Jurkat, Clone E6-1 (cell line): ENCODE data around the gene HAGHL.

Experiments
- DNase-seq: peaks from one replicate; pipeline ENCODE4 v3.0.0-alpha.2; 2011; ENCODE audit warnings: low read depth, low spot score
- H3K4me3 ChIP-seq: 2 replicates; pipeline ENCODE4 v1.5.1; 2011; ENCODE audit warnings: mild to moderate bottlenecking, low read length, control low read depth, moderate library complexity

The HAGHL gene

GRCh38 chr16:728890-729744 lies 2.2 kb downstream of the HAGHL start:
- no peak overlapping the region for H3K4me3 ChIP-seq
- no peak for DNase-seq

DNA sequence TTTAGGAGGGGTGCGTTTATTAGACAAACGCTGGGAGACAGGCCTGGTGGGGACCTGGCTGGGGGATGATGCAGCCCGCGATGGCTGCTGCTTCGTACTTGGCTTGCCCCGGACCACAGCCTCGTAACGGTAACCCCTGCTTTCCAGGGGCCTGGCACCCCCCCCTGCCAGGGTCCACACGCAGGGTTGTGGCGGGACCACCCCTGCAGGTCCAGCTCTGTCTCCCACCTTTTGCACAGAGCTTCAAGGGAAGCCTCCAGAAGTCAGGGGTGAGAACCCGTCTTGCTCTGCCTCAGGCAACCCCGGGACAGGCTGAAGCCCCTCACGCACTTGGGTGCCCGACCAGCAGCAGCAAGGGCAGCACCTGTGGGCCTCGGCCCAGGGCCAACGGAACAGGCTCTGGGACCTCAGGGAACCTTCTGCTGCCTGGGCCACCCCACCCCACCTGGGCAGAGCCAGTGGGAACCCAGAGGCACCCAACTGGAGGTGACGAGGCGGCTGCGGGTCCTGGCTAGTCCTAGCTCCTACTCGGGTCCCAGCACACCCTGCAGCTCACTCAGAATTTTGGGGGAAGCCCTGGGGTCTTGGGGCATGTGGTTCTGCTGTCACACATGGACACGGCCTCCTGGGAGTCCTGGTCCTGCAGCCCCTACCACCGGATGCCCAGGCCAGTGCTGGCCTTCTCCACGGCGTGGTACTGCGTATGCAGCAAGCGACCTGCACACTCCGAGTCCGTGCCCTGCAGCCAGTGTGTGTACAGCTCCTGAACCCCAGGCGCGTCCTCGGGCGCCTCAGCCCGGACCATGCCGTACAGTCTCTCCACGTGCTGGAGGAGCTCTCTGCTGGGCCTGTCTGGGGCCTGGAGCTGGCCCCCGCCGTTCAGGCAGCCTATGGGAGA lies 3.1 kb downstream of the HAGHL start:
- no peak for DNase-seq
- H3K4me3 ChIP-seq: no peak overlapping the region

GRCh38 chr16:730666-731509 lies 4.0 kb downstream of the HAGHL start:
- DNase-seq: no peak

GRCh38 chr16:732332-732731 lies 5.4 kb downstream of the HAGHL start:
- no peak for DNase-seq
- H3K4me3 ChIP-seq: no peak overlapping the region

More at GRCh38 chr16:730666-731509, 4.0 kb downstream of the HAGHL start:
- H3K4me3 ChIP-seq: no peak overlapping the region

DNA sequence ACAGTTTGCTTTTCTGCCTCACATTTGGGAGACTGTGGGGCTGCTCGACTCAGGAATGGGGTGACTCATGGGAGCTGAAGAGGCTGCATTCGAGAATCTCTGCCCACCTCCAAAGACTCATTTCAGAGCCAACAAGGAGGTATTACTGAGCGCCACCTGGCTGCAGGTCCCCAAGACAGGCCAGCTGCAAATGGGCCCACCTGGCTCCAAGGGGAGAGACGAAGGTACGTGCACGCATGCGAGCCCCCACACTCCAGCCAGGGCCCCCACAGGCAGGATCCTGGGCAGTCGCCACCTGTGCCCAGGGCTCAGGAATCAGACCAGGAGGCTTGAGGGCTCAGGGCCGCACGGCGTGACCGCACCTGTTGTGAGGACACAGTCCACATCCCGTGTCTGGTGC lies 6.0 kb downstream of the HAGHL start:
- DNase-seq: no peak
- no peak overlapping the region for H3K4me3 ChIP-seq

- no peak for DNase-seq
- no peak overlapping the region for H3K4me3 ChIP-seq
These were observed 6.7 kb downstream of the HAGHL start for GRCh38 chr16:733382-734207.

DNA sequence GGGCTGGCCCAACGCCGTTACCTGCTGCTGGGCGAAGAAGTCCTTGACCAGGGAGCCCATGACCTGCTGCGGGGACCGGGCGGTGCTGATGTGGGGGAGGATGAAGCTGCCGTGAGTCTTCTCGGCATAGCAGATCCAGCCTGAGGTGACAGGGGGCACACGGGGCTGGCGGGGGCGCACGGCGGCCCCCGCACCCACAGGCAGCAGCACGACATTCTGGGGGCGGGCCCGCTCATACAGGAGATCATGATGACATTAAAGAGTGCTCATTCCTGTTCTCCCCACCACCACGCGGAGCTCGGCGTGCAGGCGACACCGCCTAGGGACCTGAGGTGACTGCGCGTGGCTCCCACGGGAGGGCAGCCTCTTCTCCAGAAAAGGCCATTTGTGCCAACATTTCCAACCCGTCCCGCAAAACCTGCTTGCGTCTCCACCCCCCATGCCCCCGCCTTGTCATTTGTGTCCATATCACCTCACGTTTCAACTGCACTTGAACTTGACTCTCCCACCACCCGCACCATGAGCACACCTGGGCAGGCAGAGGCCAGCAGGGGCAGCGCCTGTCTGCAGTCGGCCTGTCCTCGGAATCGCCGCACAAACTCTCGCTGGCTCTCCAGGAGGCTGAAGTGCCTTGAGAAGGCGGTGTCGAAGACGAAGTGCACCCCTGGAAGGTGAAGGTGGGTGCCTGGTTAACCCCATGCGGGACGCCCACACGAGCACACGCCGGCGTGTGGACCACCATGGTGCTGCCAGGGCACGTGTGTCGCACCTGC lies 7.5 kb downstream of the HAGHL start:
- DNase-seq: no peak
- H3K4me3 ChIP-seq: no peak overlapping the region

GRCh38 chr16:734981-735881 lies 8.3 kb downstream of the HAGHL start:
- DNase-seq: no peak
- H3K4me3 ChIP-seq: no peak overlapping the region

- DNase-seq: no peak
These were observed 9.1 kb downstream of the HAGHL start for GRCh38 chr16:735982-736453.

DNA sequence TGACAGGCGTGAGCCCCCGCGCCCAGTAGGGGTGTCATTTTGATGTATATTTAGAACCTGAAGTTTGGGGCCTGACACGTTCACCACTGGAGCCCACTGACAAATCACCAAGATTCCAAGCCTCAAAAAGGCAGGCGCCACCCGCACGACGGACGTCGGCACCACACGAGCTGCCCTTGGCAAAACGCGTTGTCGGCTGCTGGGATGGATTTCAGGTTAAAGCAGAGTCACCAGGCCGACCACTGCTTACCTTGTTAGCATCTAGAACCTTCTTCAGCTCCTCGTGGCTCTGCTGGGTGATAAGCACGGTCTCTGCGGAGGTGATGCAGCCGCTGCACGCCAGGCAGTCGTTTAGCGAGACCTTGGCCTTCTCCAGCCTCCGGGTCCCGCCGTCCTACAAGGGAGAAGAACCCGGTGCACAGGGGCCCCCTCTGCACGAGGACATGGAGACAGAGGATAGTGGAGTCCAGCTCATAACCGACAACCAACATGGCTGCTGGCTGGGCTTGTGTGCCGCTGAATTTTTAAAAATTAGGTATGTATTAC lies 10.1 kb downstream of the HAGHL start:
- H3K4me3 ChIP-seq: peak overlapping the region; percentile 57
- no peak for DNase-seq

More at GRCh38 chr16:735982-736453, 9.1 kb downstream of the HAGHL start:
- H3K4me3 ChIP-seq: no peak overlapping the region

- no peak for DNase-seq
- peak overlapping the region; percentile 77 for H3K4me3 ChIP-seq
These were observed 12.9 kb downstream of the HAGHL start for GRCh38 chr16:739560-740458.

- no peak for DNase-seq
These were observed 13.5 kb downstream of the HAGHL start for GRCh38 chr16:740459-740763.

GRCh38 chr16:740764-741505 lies 14.0 kb downstream of the HAGHL start, which contains the start of gene CIAO3:
TSS of gene CIAO3 (minus strand) at chr16:740997. CDS start at chr16:740985, 12 bp downstream.
- H3K4me3 ChIP-seq: peak within 1 kb of the TSS; percentile 77
- DNase-seq: peak; percentile 83

More at GRCh38 chr16:740459-740763, 13.5 kb downstream of the HAGHL start:
- peak overlapping the region; percentile 77 for H3K4me3 ChIP-seq

DNA sequence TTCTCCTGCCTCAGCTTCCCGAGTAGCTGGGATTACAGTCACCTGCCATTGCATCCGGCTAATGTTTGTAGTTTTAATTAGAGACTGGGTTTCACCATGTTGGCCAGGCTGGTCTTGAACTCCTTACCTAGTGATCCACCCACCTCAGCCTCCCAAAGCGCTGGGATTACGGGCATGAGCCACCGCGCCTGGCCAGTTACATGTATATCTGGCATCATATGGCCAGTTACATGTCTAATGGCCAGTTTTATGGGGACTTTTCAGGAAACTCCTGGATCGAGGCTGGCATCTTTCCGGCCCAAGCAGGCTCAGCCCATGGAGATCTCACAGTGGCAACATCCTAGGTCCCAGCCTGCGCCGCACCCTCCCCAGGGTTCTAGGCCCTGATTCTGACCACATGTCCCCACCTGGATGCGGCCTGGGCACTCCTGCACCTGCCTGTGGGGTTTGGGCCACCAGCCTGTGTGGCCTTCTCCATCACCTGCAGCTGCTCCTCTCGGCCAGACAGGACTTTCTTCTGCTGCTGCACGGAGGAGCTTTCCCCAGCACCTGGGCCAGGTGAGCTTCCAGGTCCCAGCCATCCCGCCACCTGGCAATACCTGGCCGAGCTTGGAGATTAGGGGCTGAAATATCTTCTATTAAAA lies 15.2 kb downstream of the HAGHL start:
- H3K4me3 ChIP-seq: no peak overlapping the region
- DNase-seq: no peak
